HEK293 (cell line): Measurements from ENCODE around the gene PTPMT1.

Experiments used
- BCL11B ChIP-seq: fragments of 450-650 bp; formaldehyde crosslinking; IDR thresholded peaks from 2 replicates; pipeline ENCODE4 v1.5.1; 2016; ENCODE audit warnings: low read depth, missing biosample characterization, missing genetic modification characterization
- EGR2 ChIP-seq: fragments of 450-650 bp; formaldehyde crosslinking; IDR thresholded peaks from 2 replicates; pipeline ENCODE4 v1.5.1; 2016; ENCODE audit warnings: low read depth, missing biosample characterization, missing genetic modification characterization
- FEZF1 ChIP-seq: fragments of 450-650 bp; formaldehyde crosslinking; IDR thresholded peaks from 2 replicates; pipeline ENCODE4 v1.5.1; 2016; ENCODE audit warnings: missing biosample characterization, missing genetic modification characterization
- GLIS2 ChIP-seq: fragments of 450-650 bp; formaldehyde crosslinking; IDR thresholded peaks from 2 replicates; pipeline ENCODE4 v1.5.1; 2016; ENCODE audit warnings: missing biosample characterization, missing genetic modification characterization
- KLF7 ChIP-seq: fragments of 450-650 bp; formaldehyde crosslinking; IDR thresholded peaks from 2 replicates; pipeline ENCODE4 v1.5.1; 2016; ENCODE audit warnings: missing biosample characterization, missing genetic modification characterization, borderline replicate concordance
- OSR2 ChIP-seq: fragments of 450-650 bp; formaldehyde crosslinking; IDR thresholded peaks from 2 replicates; pipeline ENCODE4 v1.5.1; 2016; ENCODE audit warnings: missing biosample characterization, missing genetic modification characterization
- REST ChIP-seq: fragments of 450-650 bp; formaldehyde crosslinking; IDR thresholded peaks from 2 replicates; pipeline ENCODE4 v1.5.1; 2016; ENCODE audit warnings: missing biosample characterization, missing genetic modification characterization
- SCRT1 ChIP-seq: fragments of 450-650 bp; formaldehyde crosslinking; IDR thresholded peaks from 2 replicates; pipeline ENCODE4 v1.5.1; 2016; ENCODE audit warnings: missing biosample characterization, missing genetic modification characterization, borderline replicate concordance
- SP2 ChIP-seq: fragments of 450-650 bp; formaldehyde crosslinking; IDR thresholded peaks from 2 replicates; pipeline ENCODE4 v1.5.1; 2016; ENCODE audit warnings: missing biosample characterization, missing genetic modification characterization
- YY2 ChIP-seq: fragments of 450-650 bp; formaldehyde crosslinking; IDR thresholded peaks from 2 replicates; pipeline ENCODE4 v1.5.1; 2016; ENCODE audit warnings: missing biosample characterization, missing genetic modification characterization
- ZFP3 ChIP-seq: fragments of 450-650 bp; formaldehyde crosslinking; IDR thresholded peaks from 2 replicates; pipeline ENCODE4 v1.5.1; 2016; ENCODE audit warnings: low read depth, missing biosample characterization, missing genetic modification characterization
- ZNF121 ChIP-seq: fragments of 450-650 bp; formaldehyde crosslinking; IDR thresholded peaks from 2 replicates; pipeline ENCODE4 v1.5.1; 2016; ENCODE audit warnings: missing biosample characterization, missing genetic modification characterization
- ZNF132 ChIP-seq: fragments of 450-650 bp; formaldehyde crosslinking; IDR thresholded peaks from 2 replicates; pipeline ENCODE4 v1.5.1; 2017; ENCODE audit warnings: missing biosample characterization, missing genetic modification characterization, borderline replicate concordance
- ZNF138 ChIP-seq: fragments of 450-650 bp; formaldehyde crosslinking; IDR thresholded peaks from 2 replicates; pipeline ENCODE4 v1.5.1; 2016; ENCODE audit warnings: missing biosample characterization, missing genetic modification characterization, borderline replicate concordance
- ZNF202 ChIP-seq: fragments of 450-650 bp; formaldehyde crosslinking; IDR thresholded peaks from 2 replicates; pipeline ENCODE4 v1.5.1; 2016; ENCODE audit warnings: missing biosample characterization, missing genetic modification characterization, borderline replicate concordance
- ZNF221 ChIP-seq: fragments of 450-650 bp; formaldehyde crosslinking; IDR thresholded peaks from 2 replicates; pipeline ENCODE4 v1.5.1; 2017; ENCODE audit warnings: missing biosample characterization, missing genetic modification characterization, borderline replicate concordance
- ZNF302 ChIP-seq: fragments of 450-650 bp; formaldehyde crosslinking; IDR thresholded peaks from 2 replicates; pipeline ENCODE4 v1.5.1; 2016; ENCODE audit warnings: missing biosample characterization, missing genetic modification characterization, low read depth
- ZNF473 ChIP-seq: fragments of 450-650 bp; formaldehyde crosslinking; IDR thresholded peaks from 2 replicates; pipeline ENCODE4 v1.5.1; 2017; ENCODE audit warnings: missing biosample characterization, missing genetic modification characterization
- ZNF488 ChIP-seq: fragments of 450-650 bp; formaldehyde crosslinking; IDR thresholded peaks from 2 replicates; pipeline ENCODE4 v1.5.1; 2016; ENCODE audit warnings: missing biosample characterization, missing genetic modification characterization
- ZNF571 ChIP-seq: fragments of 450-650 bp; formaldehyde crosslinking; IDR thresholded peaks from 2 replicates; pipeline ENCODE4 v1.5.0; 2017; ENCODE audit warnings: missing biosample characterization, missing genetic modification characterization
- ZNF747 ChIP-seq: fragments of 450-650 bp; formaldehyde crosslinking; IDR thresholded peaks from 2 replicates; pipeline ENCODE4 v1.5.1; 2016; ENCODE audit warnings: missing biosample characterization, missing genetic modification characterization
- ZNF837 ChIP-seq: fragments of 450-650 bp; formaldehyde crosslinking; IDR thresholded peaks from 2 replicates; pipeline ENCODE4 v1.5.1; 2016; ENCODE audit warnings: missing biosample characterization, missing genetic modification characterization
- ZSCAN16 ChIP-seq: fragments of 450-650 bp; formaldehyde crosslinking; IDR thresholded peaks from 2 replicates; pipeline ENCODE4 v1.5.1; 2016; ENCODE audit warnings: missing biosample characterization, missing genetic modification characterization
- TF ChIP-seq, protein P1 (sequence below): fragments of 450-650 bp; formaldehyde crosslinking; IDR thresholded peaks from 2 replicates; pipeline ENCODE4 v1.5.1; 2016; ENCODE audit warnings: missing biosample characterization, missing genetic modification characterization

The PTPMT1 gene

DNA sequence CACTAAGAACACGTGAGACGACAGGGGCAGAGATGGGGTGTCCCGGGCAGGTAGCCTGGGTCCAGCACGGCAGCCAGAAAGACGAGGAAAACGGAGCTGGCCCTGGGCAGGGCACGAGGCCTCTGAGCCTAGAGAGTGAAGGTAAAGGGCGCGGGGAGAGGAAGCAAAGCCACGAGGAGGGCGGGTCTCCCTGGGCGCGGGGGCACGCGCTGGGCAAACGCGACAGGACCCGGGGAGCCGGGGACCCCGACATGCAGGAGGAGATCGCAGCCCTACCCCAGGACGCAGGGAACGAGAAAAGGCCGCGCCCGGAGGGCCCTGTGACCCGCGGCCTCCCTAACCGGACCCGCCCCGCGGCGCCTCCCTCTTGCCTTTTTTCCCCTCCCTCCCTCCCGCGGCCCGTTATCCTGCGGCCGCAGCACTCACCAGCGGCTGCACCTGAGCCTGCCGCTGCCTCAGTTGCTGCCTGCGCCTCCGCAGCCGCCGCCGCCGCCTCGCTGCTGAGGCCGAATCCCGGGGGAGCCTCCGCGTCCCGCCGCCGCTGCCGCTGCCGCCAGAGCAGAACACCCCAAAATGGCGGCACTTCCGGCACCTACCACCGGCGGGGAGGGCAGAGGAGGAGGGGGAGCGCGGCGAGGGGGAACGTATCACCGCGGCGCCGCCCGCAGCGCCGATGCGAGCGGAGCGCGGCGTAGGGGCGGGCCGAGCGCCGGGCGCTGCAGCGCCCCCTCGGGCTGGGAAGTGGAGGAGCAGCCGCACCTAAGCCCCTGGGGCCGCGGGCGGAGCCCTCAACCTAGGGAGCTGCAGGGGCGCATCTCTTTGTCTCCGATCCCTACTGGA, 12.6 kb upstream of the PTPMT1 start, which contains the start of gene CELF1 (continued):
- TF ChIP-seq REST (tag by site-specific recombination) (no peak), ZNF221 (tag by site-specific recombination) (no peak), YY2 (tag by site-specific recombination) (peak; percentile 67), EGR2 (tag by site-specific recombination) (no peak), ZNF121 (tag by site-specific recombination) (no peak), ZNF473 (no peak), ZNF138 (tag by site-specific recombination) (no peak), BCL11B (tag by site-specific recombination) (peak; percentile 20; the same call in 1 of the 2 replicates), ZNF302 (tag by site-specific recombination) (no peak), FEZF1 (tag by site-specific recombination) (no peak), ZNF747 (tag by site-specific recombination) (no peak), OSR2 (tag by site-specific recombination) (no peak), SP2 (tag by site-specific recombination) (peak; percentile 65), ZNF132 (tag by site-specific recombination) (no peak), ZSCAN16 (tag by site-specific recombination) (no peak), KLF7 (tag by site-specific recombination) (no peak), ZNF571 (tag by site-specific recombination) (no peak), ZFP3 (tag by site-specific recombination) (no peak), ZNF488 (tag by site-specific recombination) (no peak), GLIS2 (peak; percentile 32; the same call in 1 of the 2 replicates), ZNF202 (tag by site-specific recombination) (no peak), SCRT1 (no peak), ZNF837 (tag by site-specific recombination) (no peak)
- TF ChIP-seq, protein P1, sequence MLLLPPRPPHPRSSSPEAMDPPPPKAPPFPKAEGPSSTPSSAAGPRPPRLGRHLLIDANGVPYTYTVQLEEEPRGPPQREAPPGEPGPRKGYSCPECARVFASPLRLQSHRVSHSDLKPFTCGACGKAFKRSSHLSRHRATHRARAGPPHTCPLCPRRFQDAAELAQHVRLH (tag by site-specific recombination) = no peak
